Myocyte (in vitro differentiated cells): Measurements from ENCODE around the gene NPEPPS. TPM values are rescaled to one million over a fixed set of nuclear protein-coding genes. Genes with fewer than 3 reads are reported as not detected.
A peak's percentile ranks its signal among the peaks of the same experiment; 100 is the strongest.
"Not testable (repeated sequence)": the region's sequence is repeated elsewhere in the genome, so short reads cannot be mapped to it uniquely, and the experiment has no call there.

Experiments used
- DNase-seq: peaks from one replicate; pipeline ENCODE4 v3.0.0-alpha.2; 2012; ENCODE audit warnings: low read depth
- polyA plus RNA-seq: library from polyadenylated mRNA; unstranded; fragments of >200 nt; gene quantifications from one replicate; pipeline ENCODE4 v1.2.1, GENCODE V29; 2012; ENCODE audit warnings: missing spikeins
- total RNA-seq: library from RNA; depleted of rRNA; stranded (reverse); fragments of >200 nt; gene quantifications from 2 replicates; pipeline ENCODE4 v1.2.3, GENCODE V29; 2014

Gene NPEPPS, protein sequence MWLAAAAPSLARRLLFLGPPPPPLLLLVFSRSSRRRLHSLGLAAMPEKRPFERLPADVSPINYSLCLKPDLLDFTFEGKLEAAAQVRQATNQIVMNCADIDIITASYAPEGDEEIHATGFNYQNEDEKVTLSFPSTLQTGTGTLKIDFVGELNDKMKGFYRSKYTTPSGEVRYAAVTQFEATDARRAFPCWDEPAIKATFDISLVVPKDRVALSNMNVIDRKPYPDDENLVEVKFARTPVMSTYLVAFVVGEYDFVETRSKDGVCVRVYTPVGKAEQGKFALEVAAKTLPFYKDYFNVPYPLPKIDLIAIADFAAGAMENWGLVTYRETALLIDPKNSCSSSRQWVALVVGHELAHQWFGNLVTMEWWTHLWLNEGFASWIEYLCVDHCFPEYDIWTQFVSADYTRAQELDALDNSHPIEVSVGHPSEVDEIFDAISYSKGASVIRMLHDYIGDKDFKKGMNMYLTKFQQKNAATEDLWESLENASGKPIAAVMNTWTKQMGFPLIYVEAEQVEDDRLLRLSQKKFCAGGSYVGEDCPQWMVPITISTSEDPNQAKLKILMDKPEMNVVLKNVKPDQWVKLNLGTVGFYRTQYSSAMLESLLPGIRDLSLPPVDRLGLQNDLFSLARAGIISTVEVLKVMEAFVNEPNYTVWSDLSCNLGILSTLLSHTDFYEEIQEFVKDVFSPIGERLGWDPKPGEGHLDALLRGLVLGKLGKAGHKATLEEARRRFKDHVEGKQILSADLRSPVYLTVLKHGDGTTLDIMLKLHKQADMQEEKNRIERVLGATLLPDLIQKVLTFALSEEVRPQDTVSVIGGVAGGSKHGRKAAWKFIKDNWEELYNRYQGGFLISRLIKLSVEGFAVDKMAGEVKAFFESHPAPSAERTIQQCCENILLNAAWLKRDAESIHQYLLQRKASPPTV
- 152 and 170 TPM in 2 replicates for total RNA-seq
- polyA plus RNA-seq: 109 TPM

DNA sequence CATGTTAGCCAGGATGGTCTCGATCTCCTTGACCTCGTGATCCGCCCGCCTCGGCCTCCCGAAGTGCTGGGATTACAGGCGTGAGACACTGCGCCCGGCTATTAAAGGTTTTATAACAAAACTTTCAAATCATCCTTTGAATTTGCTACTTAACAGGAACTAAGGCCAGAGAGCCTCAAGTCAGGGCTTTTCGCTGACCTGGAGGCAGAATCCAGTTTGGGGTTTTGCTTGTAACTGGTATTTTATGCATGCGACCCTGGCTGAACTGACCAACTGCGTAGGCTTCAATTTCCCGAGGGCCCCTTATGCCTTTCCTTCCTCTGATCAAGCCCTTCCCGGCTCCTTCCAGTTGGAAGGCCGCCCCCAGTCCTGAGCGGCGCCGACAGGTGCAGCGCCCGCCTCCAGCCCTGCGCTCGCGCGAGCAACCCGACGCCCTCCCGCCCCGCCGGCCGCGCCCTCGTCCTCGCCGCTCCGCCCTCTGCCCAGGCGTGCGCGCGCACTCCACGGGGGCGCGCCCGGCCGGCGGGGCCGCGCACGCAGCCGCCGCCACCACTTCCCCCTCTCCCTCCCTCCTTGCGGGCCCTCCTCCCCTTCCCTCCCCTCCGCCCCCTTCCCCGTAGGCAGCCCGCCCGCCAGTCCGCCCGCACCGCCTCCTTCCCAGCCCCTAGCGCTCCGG lies at the start of gene NPEPPS:
NPEPPS (plus strand) TSS at position 552 of the 676 bp plus-strand sequence. CDS start 193 bp downstream, outside the sequence.
- DNase-seq: peak; percentile 87

DNA sequence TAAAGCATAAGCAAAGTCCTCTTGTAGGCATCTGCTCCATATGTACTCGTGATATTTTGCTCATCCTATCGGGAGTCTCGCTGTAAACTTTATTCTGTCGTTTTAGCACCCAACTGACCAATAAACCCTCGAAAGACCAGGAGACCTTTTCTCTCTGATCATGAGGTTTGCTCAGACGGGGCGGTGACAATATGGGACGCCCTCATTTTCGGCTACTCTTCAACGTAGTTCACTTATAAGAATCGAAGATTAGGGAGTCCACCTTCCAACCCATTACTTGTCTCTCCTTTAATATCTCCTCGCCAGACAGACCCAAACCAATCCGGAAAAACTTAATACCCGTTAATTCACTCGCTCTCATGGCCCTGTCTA lies 39.1 kb upstream of the NPEPPS start:
- not testable (repeated sequence) for DNase-seq

DNA sequence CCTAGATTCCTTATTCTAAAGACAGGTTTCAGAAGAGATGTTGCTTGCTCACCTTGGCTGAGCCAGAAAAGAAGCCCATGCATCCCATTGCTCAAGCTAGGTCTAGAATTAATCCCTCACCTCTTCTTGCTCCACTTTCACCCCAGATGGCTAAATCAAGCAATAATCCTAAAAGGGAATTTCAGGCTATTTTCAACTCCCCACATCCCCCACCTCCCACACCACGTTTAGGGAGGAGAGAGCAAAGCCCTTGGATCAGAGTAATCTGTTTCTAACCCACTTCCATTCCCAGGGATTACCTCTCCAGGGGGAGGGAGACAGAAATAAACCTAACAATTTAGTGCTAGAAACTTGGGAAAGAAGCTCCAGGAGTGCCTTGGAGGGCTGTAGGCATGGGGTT lies 31.8 kb upstream of the NPEPPS start:
- DNase-seq: not testable (repeated sequence)

DNA sequence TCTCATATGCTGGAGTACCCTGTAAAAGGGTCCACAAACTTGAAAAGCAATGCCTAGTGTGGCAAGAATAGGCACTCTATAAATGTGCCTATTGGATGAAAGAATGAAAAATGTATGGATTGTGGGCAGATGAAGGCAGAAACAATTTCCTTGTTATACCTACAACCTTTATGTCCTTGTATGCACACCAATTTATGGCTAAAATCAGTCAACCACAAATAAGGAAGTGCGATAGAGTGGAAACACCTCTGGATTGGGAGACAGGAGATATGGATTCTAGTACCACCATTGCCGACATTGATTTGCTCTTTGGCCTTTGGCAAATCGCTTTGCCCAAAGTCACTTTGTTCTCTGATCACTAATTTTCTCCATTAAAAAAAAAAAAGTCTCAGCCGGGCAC lies 31.4 kb upstream of the NPEPPS start:
- not testable (repeated sequence) for DNase-seq

DNA sequence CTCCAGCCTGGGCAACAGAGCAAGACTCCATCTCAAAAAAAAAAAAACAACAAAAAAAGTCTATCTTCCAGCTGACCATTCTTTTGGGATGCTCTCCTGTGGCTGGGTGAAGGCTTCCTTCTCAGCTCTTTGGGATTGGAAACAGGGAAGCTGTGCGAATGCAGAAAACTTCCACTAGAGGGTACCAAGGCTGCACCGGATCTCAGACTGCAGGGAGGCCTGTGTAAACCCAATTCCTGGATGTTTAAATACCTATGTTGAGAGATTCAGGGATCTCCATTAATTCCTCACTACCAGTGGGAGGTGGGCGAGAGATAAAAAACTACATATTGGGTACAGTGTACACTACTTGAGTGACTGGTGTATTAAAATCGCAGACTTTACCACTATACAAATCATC lies 30.3 kb upstream of the NPEPPS start:
- peak; percentile 40 for DNase-seq

DNA sequence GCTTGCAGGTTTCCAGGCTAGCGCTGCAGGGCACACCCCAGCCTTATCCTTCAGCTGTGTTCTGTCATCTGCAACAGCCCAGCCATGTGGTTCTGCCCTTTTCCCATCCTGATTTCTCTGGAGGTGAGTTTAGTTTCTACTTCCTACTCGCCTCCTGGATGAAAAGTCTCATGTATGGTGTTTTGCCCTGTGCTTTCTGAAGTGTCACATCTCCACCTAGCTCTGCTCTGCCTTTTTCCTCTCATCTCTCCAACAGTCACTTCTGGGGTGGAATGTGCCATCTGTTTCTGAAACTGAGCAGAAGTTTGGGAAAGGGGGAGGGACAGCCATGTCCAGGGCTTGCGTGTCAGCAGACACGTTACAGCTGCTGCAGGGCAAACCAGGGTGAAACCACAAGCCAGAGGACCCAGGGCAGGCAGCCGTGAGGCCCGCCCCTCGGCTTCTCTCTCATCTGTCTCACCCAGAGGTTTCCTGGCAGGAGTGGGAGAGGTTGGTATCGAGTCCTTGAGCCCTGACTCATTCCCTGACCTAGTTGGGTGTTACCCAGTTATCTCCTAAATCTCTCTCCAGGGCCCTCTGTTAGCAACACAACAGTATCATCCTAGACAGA lies 28.7 kb upstream of the NPEPPS start:
- peak; percentile 87 for DNase-seq

DNA sequence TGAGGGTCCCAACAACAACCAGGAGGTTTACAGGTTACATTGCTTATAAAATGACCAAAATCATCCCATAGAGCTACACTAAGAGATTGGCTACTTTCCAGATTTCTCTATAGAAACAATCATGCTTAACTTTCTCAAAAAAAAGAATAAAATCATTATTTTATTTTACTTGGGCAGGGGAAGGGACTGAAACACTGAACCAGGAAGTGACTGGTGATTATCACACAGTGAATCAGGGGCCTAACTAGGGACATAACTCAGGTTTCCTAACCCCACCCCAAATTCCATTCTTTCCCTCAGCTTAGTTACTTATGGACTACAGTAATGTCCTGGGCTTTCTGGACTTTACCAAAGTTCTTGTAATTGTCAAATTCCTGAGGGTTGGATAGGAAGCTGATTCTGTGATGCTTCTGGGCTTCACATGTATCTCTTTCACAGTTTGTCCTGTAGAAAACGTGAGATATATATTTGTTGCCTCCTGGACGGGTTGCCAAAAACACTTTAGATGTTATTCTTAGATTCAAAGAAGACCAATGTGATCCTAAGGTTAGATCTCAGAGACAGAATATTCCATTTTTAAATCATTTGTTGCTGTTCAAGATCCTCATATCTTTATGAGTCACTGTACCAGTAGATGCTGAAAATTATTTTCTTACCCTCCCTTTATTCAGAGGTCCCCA lies 28.0 kb upstream of the NPEPPS start:
- peak; percentile 52 for DNase-seq

DNA sequence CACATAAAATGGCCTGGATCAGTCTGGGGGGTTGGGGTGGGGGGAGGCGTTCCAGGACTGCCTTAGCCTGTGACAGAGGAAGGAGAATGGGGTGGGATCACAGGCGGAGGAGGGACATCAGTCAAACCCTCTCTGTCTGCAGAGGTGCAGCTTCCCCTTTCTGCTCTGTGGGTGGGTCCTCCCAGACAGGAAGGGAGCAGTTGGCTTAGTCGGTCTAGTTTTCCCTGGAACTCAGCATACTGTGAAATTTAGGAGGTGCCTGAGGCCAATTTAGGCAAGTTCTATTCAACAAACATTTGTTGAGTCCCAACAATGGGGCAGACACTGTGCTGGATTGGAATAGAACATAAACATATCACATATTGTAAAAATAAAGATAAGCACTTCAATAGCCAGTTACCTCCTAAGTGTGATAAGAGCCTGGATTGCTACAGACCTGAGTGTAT lies 19.2 kb upstream of the NPEPPS start:
- DNase-seq: not testable (repeated sequence)

DNA sequence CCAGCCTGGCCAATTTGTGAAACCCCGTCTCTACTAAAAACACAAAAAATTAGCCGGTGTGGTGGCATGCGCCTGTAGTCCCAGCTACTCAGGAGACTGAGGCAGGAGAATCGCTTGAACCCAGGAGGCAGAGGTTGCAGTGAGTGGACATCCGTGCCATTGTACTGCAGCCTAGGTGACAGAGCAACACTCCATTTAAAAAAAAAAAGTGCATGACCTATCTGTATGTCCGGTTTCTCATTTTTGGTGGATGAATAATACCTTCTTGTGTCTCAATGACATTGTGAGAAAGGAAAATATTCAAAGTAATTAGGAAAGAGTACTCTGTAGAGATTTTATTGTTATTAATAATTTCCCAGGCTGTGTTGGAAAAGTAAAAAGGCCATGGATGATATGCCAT lies 17.6 kb upstream of the NPEPPS start:
- DNase-seq: not testable (repeated sequence)

DNA sequence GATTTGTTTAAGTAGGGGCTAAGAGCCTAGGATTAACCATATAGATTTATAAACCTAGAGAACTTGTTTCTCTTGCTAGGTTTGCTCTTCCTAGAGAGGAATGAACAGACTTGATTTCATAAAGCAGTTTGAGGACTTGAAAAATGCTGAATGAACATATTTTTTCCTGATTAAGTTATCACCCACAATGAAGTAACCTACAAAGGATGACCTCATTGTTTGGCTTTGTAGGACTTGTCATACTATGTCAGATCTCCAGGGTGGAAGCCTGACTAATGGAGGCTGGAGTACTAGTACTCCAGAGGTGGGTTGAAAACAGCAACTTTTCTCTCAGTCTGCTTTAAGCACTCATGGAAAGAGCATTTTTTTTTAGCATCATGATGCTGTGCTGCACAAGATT lies 12.0 kb upstream of the NPEPPS start:
- not testable (repeated sequence) for DNase-seq

DNA sequence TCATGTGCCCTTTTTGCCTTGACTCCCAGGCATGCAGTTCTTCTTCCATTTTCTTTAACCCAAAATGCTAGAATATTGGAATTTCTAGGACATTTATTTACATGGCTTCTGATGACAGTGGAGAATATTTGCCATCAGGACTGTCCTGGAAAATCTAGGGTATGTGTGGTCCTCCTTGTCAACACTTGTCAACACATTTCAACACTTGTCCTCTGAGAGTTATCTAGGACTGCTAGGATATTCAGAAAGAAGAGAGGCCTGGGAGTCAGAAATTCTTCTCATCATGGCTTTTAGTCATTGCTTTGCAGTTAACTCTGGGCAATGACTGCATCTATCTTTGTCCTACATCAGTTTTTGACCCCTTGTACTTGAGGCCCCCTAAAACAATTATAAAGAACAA lies 11.5 kb upstream of the NPEPPS start:
- not testable (repeated sequence) for DNase-seq

DNA sequence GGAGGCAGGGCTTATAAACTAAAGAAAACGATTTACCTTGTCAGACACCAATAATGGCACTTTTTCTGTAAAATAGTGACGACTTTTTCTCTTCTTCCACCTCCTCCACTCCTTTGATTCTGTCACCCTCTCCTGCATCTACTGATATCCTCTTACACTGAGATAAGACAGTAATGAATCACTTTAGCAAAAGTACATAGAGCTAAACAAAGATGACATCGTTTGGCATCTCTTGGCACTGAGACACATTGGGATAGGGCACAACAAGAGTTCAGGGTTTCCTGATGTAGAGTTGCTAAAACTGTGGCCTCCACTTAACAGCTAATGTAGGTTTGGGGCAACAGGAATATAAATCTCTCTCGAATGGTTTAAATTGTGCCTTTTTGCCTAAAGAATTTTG lies 10.6 kb upstream of the NPEPPS start:
- DNase-seq: not testable (repeated sequence)

DNA sequence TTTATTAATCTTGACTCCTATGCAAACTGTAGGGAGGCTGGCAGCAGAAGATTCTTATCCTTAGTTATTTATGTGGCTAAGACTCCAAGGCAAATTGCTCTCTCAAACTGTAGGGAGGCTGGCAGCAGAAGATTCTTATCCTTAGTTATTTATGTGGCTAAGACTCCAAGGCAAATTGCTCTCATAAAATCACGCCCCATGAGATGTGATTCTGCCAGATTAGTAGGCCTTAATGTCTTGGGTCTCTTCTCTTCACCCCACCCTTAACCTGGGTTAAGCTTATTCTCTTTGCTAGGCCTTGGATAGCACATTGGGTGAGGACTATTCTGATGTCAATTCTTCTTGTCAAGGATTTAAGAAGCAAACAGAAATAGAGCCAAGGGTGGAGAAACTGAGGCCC lies 9.5 kb upstream of the NPEPPS start:
- DNase-seq: not testable (repeated sequence)

DNA sequence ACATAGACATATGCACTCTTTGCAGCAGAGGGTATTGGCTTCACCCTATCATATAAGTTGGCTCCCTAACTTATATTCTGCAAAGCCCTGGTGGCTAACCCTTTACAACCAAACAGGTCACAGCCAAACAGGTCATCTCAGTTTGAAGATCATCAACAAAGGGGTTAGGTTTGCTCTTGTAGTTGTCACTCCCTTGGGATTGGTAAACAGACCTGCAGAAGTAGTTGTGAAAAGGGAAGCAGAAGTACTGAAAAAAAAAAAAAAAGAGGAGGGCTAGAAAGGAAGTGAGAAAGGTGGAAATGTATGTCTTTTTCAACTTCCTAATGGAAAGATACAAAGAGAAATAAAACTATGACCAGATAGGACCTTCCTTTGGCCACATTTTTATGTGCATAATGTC lies 8.6 kb upstream of the NPEPPS start:
- DNase-seq: not testable (repeated sequence)

DNA sequence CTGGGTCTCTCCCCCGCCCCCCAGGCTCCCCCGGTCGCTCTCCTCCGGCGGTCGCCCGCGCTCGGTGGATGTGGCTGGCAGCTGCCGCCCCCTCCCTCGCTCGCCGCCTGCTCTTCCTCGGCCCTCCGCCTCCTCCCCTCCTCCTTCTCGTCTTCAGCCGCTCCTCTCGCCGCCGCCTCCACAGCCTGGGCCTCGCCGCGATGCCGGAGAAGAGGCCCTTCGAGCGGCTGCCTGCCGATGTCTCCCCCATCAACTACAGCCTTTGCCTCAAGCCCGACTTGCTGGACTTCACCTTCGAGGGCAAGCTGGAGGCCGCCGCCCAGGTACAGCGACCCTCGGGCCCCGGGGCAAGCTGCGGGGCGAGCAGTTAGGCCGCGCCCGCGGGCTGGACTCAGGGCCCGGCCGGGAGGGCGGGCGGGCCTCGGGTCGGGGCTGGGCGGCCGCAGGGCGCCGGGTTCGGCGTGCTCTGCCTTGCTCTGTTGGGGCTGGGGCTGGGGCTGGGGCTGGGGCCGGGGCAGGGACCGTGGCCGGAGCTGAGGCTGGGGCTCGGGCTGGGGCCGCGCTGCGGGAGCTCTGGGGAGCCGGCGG lies 419 bp downstream of the NPEPPS start:
- not testable (repeated sequence) for DNase-seq

DNA sequence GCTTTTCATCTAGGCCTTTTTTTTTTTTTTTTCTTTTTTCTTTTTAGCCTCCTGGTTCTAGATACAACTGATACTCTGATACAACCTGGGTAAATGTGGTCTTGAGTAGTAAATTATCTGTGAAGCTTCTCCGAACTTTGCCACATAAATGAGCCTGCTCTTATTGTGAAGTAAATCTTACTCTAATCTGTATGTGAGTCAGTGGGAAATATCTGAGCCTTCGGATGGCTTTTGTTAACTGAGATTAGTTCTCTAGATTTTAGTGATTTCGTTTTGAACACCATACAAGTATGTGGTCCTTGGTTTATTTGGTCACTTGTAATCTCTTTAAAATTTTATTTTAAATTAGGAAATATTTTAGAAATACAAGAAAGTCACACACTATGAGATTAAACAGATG lies 8.2 kb downstream of the NPEPPS start:
- not testable (repeated sequence) for DNase-seq

DNA sequence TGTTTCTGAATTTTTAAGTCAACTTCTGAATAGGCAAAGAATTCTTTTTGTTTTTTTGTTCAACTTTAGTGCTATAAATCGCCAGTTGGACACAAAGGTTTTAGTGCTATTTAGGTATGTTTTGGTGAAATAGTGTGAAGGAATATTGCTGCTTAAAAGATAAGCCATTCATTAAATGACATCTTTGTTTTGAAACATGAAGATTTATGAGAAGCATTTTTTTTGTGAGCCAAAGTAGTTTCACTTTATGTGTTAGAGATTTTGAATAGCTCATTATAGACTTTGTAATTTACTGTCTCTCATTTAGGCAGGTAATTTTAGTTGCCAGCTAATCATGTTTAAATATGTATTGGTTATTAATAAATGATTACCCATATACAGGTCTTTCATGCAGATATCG lies 10.8 kb downstream of the NPEPPS start:
- DNase-seq: not testable (repeated sequence)

DNA sequence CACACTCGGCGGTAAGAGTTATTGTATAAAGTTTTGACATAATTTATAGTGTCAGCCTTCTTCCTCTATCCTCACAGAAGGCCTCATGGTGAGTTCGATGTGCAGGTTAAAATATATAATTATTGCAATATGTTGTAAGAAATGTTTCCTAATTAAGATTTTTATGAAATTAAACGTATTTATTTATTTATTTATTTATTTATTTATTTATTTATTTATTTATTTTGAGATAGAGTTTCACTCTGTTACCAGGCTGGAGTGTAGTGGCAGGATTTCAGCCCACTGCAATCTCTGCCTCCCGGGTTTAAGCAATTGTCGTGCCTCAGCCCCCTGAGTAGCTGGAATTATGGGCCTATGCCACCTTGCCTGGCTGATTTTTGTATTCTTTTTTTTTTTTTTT lies 13.4 kb downstream of the NPEPPS start:
- not testable (repeated sequence) for DNase-seq

DNA sequence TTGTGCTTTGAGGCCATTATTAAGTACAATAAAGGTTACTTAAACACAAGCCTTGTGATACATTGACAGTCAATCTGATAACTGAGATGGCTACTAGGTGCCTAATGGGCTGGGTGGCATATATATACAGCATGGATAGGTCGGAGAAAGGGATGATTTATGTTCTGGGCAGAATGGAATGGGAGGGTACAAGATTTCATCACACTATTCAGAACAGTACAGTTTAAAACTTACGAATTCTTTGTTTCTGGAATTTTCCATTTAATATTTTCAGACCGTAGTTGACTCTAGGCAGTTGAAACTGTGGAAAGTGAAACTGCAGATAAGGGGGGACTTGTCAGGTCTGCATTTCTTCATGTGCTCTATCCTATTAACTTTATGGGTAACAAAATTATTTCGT lies 23.8 kb downstream of the NPEPPS start:
- not testable (repeated sequence) for DNase-seq

DNA sequence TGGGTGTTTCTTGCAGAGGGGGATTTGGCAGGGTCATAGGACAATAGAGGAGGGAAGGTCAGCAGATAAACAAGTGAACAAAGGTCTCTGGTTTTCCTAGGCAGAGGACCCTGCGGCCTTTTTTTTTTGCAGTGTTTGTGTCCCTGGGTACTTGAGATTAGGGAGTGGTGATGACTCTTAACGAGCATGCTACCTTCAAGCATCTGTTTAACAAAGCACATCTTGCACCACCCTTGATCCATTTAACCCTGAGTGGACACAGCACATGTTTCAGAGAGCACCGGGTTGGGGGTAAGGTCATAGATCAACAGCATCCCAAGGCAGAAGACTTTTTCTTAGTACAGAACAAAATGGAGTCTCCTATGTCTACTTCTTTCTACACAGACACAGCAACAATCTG lies 25.2 kb downstream of the NPEPPS start:
- not testable (repeated sequence) for DNase-seq
